ENCODE data around the gene OPN5. TPM values are rescaled to one million over a fixed set of nuclear protein-coding genes. Genes with fewer than 3 reads are reported as not detected.

The OPN5 gene
- total RNA-seq, 2 donors from 2014 or later = not detected

DNA sequence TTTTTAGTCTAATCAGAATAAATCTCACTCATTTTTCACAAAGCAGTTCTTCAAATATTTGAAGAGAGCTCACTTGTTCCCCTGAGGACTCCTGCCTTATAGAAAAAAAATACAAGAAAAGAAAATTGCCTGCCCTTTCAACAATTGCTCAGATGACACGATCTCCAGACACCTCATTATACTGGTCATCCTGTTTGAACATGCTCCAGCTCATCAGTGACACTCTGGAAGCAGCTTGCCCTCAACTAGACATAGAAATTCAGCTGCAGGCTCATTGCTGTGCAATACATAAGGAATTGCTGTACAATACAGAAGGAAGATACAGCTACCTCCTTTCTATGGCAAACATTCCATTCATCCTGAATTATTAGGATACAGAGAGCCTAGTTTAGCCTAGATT, 73.1 kb downstream of the OPN5 start:
- no peaks in the 10 kb centered on the region for H3K9me3 Mint-ChIP-seq
- TF ChIP-seq CTCF (conservative IDR thresholded peaks at IDR 0.05) = no peak
- WGBS, 2 experiments (ENCODE audit: insufficient coverage in 1 of 2, insufficient read length in 1 of 2) = 90 to 100% methylated on average over 1 of the region's 1 CpG
- H3K27ac Mint-ChIP-seq = no peak overlapping the region
- Histone ChIP-seq H3K9me3 (ENCODE audit: control insufficient read depth, low read length) (no peaks in the 10 kb centered on the region), H3K9ac (ENCODE audit: extremely low read depth, low read length, poor library complexity, severe bottlenecking) (no peak overlapping the region), H3K4me1 (ENCODE audit: control insufficient read depth, insufficient read depth, low read length) (no peaks in the 10 kb centered on the region), H3K27me3 (ENCODE audit: control insufficient read depth, insufficient read depth, low read length, poor library complexity, severe bottlenecking) (no peaks in the 10 kb centered on the region), H3K36me3 (ENCODE audit: control insufficient read depth, insufficient read depth, low read length) (no peaks in the 10 kb centered on the region), H3K4me3 (ENCODE audit: low read length) (no peak overlapping the region), H3K27ac (ENCODE audit: low read depth, low read length) (no peak overlapping the region)
- H3K4me1 Mint-ChIP-seq = peaks cover 11% of the 10 kb centered on the region
- no peak for DNase-seq
- no peaks in the 10 kb centered on the region for H3K27me3 Mint-ChIP-seq (ENCODE audit: insufficient read depth)
- H3K4me3 Mint-ChIP-seq = no peak overlapping the region
- H3K36me3 Mint-ChIP-seq (ENCODE audit: low read depth) = no peaks in the 10 kb centered on the region

DNA sequence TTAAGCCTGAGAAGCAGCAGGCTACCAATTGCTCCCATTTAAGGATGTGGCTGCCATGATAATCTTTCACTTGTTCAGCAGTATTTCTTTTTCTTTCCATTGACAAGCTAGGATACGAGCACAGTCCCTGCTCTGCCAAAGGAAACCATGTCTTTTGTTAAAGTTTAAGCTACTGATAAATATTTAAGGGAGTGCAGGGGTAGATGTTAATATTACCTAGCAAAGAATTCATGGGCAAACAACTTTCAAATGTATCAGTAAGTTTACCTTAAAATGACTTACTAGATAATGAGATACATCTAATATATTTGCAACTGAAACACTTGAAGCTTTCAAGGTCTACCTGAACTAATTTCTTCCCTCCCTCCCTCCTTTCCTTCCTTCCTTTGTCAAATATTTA, 77.3 kb downstream of the OPN5 start:
- Histone ChIP-seq H3K36me3 (ENCODE audit: control insufficient read depth, insufficient read depth, low read length) (no peaks in the 10 kb centered on the region), H3K4me1 (ENCODE audit: control insufficient read depth, insufficient read depth, low read length) (no peaks in the 10 kb centered on the region), H3K9me3 (ENCODE audit: control insufficient read depth, low read length) (no peaks in the 10 kb centered on the region), H3K27ac (ENCODE audit: low read depth, low read length) (no peak overlapping the region), H3K4me3 (ENCODE audit: low read length) (no peak overlapping the region), H3K9ac (ENCODE audit: extremely low read depth, low read length, poor library complexity, severe bottlenecking) (no peak overlapping the region), H3K27me3 (ENCODE audit: control insufficient read depth, insufficient read depth, low read length, poor library complexity, severe bottlenecking) (no peaks in the 10 kb centered on the region)
- Mint-ChIP-seq H3K4me3 (no peak overlapping the region), H3K27ac (no peak overlapping the region), H3K27me3 (ENCODE audit: insufficient read depth) (no peaks in the 10 kb centered on the region), H3K4me1 (peaks cover 2% of the 10 kb centered on the region), H3K9me3 (no peaks in the 10 kb centered on the region), H3K36me3 (ENCODE audit: low read depth) (no peaks in the 10 kb centered on the region)
- no peak for TF ChIP-seq CTCF (conservative IDR thresholded peaks at IDR 0.05)
- 63 to 82% methylated on average over 1 of the region's 1 CpG for WGBS, 2 experiments (ENCODE audit: insufficient coverage in 1 of 2, insufficient read length in 1 of 2)
- DNase-seq = no peak

- no peaks in the 10 kb centered on the region for H3K9me3 Mint-ChIP-seq
- H3K4me3 Mint-ChIP-seq = no peak overlapping the region
- no peak for DNase-seq
- H3K27me3 ChIP-seq (ENCODE audit: control insufficient read depth, insufficient read depth, low read length, poor library complexity, severe bottlenecking) = no peaks in the 10 kb centered on the region
- no peaks in the 10 kb centered on the region for H3K36me3 ChIP-seq (ENCODE audit: control insufficient read depth, insufficient read depth, low read length)
- H3K27ac Mint-ChIP-seq = no peak overlapping the region
- H3K27me3 Mint-ChIP-seq (ENCODE audit: insufficient read depth) = no peaks in the 10 kb centered on the region
- H3K36me3 Mint-ChIP-seq (ENCODE audit: low read depth) = no peaks in the 10 kb centered on the region
- no peak overlapping the region for H3K9ac ChIP-seq (ENCODE audit: extremely low read depth, low read length, poor library complexity, severe bottlenecking)
- TF ChIP-seq CTCF (conservative IDR thresholded peaks at IDR 0.05) = no peak
- H3K4me3 ChIP-seq (ENCODE audit: low read length) = no peak overlapping the region
- WGBS, 2 experiments (ENCODE audit: insufficient coverage in 1 of 2, insufficient read length in 1 of 2) = 100% methylated on average over 1 of the region's 1 CpG
- no peaks in the 10 kb centered on the region for H3K9me3 ChIP-seq (ENCODE audit: control insufficient read depth, low read length)
- no peaks in the 10 kb centered on the region for H3K4me1 ChIP-seq (ENCODE audit: control insufficient read depth, insufficient read depth, low read length)
- H3K27ac ChIP-seq (ENCODE audit: low read depth, low read length) = no peak overlapping the region
- H3K4me1 Mint-ChIP-seq = no peaks in the 10 kb centered on the region
Measured at GRCh38 chr6:47862731-47863130, 80.9 kb downstream of the OPN5 start.
